ENCODE measurements around the gene OSER1. TPM values are rescaled to one million over a fixed set of nuclear protein-coding genes. Genes with fewer than 3 reads are reported as not detected.

The OSER1 gene
- 10 to 100 TPM; 37.6 to 55.3 (median 38.2) TPM for total RNA-seq

DNA sequence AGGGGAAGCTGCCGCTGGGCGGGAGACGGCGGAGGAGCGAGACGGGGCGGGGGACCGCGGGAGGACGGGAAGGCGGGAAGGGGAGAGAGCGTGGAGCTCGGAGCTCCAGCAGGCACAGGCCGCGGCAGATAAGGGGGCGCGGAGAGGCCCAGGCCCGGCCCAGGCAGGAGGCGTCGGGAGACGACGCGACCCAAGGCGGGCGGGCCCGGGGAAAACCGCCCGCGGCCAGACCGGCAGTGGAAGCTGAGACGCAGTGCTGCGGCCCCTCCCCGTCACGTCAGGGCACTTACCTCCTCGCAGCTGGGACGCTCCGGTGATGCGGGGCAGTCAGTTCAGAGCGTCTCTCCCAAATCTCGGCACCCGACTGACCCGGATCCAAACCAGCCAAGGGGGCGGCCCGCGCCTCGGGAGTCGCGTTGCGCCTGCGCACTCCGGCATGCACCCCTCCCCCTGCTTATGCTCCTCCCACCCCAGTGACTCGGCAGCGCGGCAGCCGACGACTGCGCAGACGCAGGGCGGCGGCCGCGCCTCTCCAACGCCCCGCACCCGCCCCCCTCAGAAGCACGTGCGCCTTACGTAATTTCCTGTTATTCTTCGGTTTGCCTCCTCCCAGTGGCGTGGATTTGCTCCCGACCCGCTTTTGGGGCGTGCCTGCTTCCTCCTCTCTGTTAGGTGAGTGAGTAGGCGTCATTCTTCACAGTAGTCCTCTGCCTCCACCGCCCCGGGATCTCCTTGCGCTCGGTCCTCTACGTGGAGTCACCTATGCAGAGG is at the start of gene OSER1:
TSS of gene OSER1 (minus strand) at position 366 of the 771 bp plus-strand sequence. CDS start 3,814 bp downstream, outside the sequence.
- peak within 1 kb of the TSS; percentile 69 to 98 (median 85) for H3K4me3 ChIP-seq

DNA sequence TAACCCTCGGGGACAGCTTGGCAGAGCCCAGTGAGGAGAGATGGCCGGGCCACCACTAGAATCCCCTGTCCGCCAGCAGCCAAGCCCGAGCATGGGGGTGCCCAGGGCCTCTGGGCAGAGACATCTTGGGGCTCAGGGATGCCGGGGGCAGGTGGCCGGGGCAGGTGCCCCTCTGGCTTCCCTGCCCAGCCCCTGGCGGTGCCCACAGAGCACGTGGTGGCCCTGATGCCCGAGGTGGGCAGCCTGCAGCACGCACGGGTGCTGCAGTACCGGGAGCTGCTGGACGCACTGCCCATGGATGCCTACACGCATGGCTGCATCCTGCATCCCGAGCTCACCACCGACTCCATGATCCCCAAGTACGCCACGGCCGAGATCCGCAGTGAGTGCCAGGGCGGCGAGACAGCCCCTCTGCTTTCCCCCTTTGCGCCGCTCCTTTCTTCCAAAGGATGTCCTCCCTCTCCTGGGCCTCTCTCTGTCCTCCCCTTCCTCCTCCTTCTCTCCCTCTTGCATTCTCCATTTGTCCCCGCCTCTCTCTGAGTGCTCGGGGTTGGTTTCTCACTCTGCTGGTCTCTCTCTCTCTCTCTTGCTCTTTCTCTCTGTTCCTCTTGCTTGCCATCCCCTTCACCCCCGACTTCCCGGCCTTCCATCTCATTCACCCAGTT is 47.8 kb upstream of the OSER1 start:
- H3K27ac ChIP-seq = no peak overlapping the region
- no peaks in the 10 kb centered on the region for H3K9me3 ChIP-seq
- no peaks in the 10 kb centered on the region for H3K4me1 ChIP-seq
- no peaks in the 10 kb centered on the region for H3K36me3 ChIP-seq
- H3K4me3 ChIP-seq = no peak overlapping the region
- TF ChIP-seq, protein P1, sequence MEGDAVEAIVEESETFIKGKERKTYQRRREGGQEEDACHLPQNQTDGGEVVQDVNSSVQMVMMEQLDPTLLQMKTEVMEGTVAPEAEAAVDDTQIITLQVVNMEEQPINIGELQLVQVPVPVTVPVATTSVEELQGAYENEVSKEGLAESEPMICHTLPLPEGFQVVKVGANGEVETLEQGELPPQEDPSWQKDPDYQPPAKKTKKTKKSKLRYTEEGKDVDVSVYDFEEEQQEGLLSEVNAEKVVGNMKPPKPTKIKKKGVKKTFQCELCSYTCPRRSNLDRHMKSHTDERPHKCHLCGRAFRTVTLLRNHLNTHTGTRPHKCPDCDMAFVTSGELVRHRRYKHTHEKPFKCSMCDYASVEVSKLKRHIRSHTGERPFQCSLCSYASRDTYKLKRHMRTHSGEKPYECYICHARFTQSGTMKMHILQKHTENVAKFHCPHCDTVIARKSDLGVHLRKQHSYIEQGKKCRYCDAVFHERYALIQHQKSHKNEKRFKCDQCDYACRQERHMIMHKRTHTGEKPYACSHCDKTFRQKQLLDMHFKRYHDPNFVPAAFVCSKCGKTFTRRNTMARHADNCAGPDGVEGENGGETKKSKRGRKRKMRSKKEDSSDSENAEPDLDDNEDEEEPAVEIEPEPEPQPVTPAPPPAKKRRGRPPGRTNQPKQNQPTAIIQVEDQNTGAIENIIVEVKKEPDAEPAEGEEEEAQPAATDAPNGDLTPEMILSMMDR (IDR thresholded peaks at IDR 0.05) = no peak
- TF ChIP-seq POLR2A (IDR thresholded peaks at IDR 0.05) = no peak
- no peaks in the 10 kb centered on the region for H3K27me3 ChIP-seq
- DNase-seq = no peak

More for the DNA sequence above, at the start of gene OSER1:
- Histone ChIP-seq H3K27ac (peak within 1 kb of the TSS; percentile 93 to 99 (median 97)), H3K4me1 (peaks cover 0 to 45% (median 0%) of the 10 kb centered on the region in 4 donors), H3K9me3 (no peaks in the 10 kb centered on the region), H3K36me3 (peaks cover 0 to 11% (median 0%) of the 10 kb centered on the region in 3 donors), H3K27me3 (no peaks in the 10 kb centered on the region)
- DNase-seq = peak; percentile 98 to 99 (median 98)
- TF ChIP-seq POLR2A (IDR thresholded peaks at IDR 0.05) = peak; percentile 97 to 99
- TF ChIP-seq, protein P1 (IDR thresholded peaks at IDR 0.05) = peak in 2 of 6 experiments; percentile 6 to 18

DNA sequence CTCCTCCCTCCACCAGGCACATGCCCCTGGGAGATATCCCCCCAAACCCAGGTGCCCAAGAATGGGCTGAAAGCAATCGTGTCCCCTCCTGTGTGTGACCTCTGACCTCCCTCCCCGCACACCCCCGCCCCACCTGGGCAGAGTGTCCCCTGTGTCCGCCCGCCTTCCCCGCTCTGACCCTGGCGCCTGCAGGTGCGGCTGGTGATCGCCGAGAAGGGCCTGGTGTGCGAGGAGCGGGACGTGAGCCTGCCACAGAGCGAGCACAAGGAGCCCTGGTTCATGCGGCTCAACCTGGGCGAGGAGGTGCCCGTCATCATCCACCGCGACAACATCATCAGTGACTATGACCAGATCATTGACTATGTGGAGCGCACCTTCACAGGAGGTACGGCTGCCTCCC is 46.4 kb upstream of the OSER1 start:
- no peaks in the 10 kb centered on the region for H3K9me3 ChIP-seq
- H3K27me3 ChIP-seq = no peaks in the 10 kb centered on the region
- DNase-seq = no peak
- TF ChIP-seq POLR2A (IDR thresholded peaks at IDR 0.05) = no peak
- TF ChIP-seq, protein P1 (IDR thresholded peaks at IDR 0.05) = no peak
- H3K4me3 ChIP-seq = no peak overlapping the region
- H3K27ac ChIP-seq = no peak overlapping the region
- no peaks in the 10 kb centered on the region for H3K4me1 ChIP-seq
- H3K36me3 ChIP-seq = no peaks in the 10 kb centered on the region

DNA sequence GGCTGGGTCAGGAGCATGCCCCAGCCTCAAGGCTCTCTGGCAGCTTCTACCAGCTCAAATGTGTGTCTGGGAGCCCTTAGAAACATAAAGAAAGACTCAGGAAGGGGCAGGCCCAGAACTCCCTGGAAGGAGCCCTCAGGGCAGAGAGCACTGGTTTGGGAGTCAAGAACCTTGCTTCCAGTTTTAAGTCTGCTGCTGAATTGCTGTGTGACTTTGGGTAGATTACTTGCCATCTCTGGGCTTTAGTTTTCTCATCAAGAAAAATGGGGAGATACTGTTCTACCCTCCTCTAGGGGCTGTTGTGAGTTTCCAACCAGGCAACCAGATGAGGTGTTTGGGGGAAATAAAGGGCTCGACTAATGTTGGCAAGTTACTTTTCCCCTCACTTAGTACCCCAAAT is 45.4 kb upstream of the OSER1 start:
- DNase-seq = no peak
- Histone ChIP-seq H3K4me1 (no peaks in the 10 kb centered on the region), H3K27me3 (no peaks in the 10 kb centered on the region)

DNA sequence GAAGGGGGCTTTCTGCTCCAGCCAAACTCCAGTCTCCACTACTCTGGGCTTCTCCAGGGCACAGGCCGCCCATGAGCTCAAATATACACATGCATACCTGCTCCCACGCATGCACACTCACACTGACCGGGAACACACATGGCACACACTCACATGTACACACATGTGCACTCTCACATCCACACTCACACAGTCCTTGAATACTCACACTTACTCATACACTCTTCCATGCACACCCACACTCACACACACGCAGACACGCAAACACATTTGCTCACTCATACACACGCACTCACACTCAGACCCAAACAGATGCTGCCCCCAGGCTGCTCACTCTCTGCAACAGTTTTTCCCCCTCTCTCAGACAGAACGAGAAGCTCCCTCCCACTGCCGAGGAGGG is 43.5 kb upstream of the OSER1 start:
- H3K4me3 ChIP-seq = no peak overlapping the region
- H3K4me1 ChIP-seq = no peaks in the 10 kb centered on the region
- TF ChIP-seq POLR2A (IDR thresholded peaks at IDR 0.05) = no peak
- TF ChIP-seq, protein P1 (IDR thresholded peaks at IDR 0.05) = no peak
- DNase-seq = no peak
- no peaks in the 10 kb centered on the region for H3K36me3 ChIP-seq
- H3K27me3 ChIP-seq = no peaks in the 10 kb centered on the region
- H3K9me3 ChIP-seq = no peaks in the 10 kb centered on the region
- H3K27ac ChIP-seq = no peak overlapping the region

More for the DNA sequence above, 45.4 kb upstream of the OSER1 start:
- Histone ChIP-seq H3K27ac (no peak overlapping the region), H3K36me3 (no peaks in the 10 kb centered on the region), H3K4me3 (no peak overlapping the region), H3K9me3 (no peaks in the 10 kb centered on the region)
- TF ChIP-seq POLR2A (IDR thresholded peaks at IDR 0.05) = no peak
- TF ChIP-seq, protein P1 (IDR thresholded peaks at IDR 0.05) = no peak

All from Peyer's patch (tissue), 4 donors.